HG02588 (cell line): Measurements from ENCODE around the gene KRT33B.

Source experiments
- ATAC-seq: cut with Tn5 transposase; IDR thresholded peaks from one replicate; pipeline ENCODE4 v1.9.1; 2021; ENCODE audit warnings: mild to moderate bottlenecking, moderate library complexity; ENCODE audit not compliant: unreplicated experiment

The KRT33B gene

GRCh38 chr17:41326173-41327145, 43.2 kb downstream of the KRT33B start:
- ATAC-seq, result no peak

GRCh38 chr17:41325611-41326010, 44.0 kb downstream of the KRT33B start:
- ATAC-seq, result no peak

DNA sequence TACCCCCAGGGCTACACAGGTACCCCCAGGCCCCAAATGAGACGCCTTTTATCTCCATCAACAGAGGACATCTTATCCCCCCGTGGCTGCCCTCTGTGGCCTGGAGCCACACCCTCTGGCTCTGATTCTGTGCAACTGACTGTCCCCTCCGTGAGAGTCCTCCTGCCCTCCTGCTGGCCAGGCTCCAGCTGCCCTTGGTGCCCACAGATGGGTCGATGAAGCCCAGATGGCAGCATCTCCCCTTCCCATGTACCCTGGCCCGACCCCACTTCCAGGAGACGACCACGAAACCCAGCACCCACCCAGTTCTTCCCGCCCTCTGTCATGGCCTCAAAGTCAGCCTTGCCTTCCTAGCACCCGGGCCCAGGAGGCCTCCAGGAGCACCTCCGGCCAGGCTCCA, 44.5 kb downstream of the KRT33B start:
- no peak for ATAC-seq

- ATAC-seq, result no peak
Observed at GRCh38 chr17:41324180-41325075, 45.2 kb downstream of the KRT33B start.

DNA sequence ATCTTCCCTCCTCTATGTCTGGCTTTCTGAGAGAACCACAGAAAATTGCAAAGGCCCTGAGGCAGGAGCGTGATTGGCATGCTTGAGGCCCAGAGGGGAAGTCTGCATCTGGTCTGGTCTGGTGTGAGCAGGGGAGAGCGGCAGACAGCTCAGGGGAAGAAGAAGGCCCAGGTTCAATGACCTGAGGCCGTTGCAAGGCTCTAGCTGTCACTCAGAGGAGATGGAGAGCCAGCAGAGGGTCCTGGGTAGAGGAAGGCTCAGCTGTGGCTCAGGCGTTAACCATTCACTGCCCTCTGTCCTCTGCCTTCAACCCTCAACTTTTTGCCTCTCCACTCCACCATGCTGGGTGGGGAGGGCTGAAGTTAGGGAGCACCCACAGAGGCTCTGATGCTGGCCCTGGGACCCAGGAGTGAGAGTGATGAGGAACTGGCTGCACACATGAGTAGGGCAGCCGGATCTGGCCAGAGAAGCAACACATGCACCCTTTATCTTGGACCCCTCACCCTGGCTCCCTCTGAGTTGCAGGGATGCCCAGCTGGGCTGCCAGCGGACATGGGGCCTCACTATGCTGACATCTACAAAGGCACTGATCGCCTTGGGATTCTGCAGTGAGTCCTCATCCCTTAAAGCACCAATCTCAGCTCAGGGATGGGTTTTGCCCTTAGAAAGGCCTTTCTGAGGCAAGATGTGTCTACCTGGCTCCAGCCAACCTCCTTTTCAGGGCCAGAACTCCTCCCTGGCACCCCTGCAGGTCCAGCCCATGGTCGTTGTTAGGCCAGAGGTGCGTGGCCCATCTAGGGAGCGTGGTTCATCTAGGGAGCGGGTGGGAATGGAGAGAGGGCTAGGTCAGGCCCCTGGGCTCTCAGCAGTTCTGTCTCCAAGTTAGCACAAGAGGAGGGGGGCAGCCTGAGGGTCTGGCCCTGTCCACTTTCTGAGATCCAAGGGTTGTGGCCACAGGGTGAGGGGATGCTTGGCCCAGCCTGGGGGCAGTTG, 46.4 kb downstream of the KRT33B start:
- no peak for ATAC-seq

- ATAC-seq, result no peak
Observed at GRCh38 chr17:41322094-41322902, 47.3 kb downstream of the KRT33B start.

DNA sequence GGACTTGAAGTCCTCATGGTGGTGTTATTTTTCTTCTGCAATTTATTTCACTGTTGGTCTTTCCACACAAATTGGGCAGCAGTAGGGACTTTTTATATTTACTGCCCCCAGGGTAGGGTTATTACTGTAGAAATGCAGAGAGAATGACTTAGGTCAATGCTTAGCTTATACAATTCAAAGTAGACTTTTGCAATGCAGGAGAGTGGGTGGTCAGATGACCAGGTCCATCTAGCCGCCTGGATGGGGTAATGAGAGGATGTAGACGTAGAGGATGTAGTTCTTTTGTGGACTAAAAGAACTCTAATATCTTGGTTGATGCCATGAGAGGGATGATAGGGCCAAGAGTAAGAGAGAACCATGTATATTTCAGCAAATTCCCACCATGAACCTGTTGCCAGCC, 51.4 kb downstream of the KRT33B start:
- ATAC-seq, result no peak

GRCh38 chr17:41315814-41316445, 53.7 kb downstream of the KRT33B start:
- ATAC-seq, result no peak

DNA sequence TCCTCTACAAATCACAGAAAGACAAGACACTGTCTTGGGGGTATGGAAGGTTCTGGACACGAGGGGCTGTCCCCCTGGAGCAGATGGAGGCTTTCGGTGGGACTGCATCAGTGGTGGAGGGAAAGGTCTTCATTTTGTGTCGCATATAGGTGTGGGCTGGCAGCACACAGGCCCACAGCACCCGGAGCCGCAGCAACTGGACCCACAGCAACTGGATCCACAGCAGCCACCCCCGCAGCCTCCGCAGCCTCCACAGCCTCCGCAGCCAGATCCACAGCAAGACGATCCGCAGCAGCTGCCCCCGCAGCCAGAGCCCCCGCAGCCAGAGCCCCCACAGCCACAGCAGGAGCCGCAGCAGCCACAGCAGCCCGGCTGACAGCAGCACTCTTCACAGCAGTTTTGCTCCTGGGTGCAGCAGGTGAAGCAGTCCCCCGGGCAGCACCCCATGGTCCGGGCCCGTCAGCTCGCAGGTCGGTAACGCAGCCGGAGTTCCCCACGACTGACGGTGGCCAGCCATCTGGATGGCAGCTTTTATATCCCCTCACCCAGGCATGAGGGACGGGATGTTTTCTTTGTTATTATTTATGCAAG, 54.3 kb downstream of the KRT33B start, which contains the start of gene KRTAP17-1:
Gene KRTAP17-1 (minus strand): TSS at position 507 of the 591 bp plus-strand sequence. CDS start 60 bp downstream, at position 447.
- ATAC-seq, result no peak
